Measurements from ENCODE around the gene SMAD5.

GRCh38 chr5:136157514-136157913 lies 24.9 kb downstream of the SMAD5 start:
- TF ChIP-seq CTCF (IDR thresholded peaks at IDR 0.05) (no peak), POLR2A (IDR thresholded peaks at IDR 0.05) (no peak), POLR2AphosphoS5 (IDR thresholded peaks at IDR 0.05) (no peak)
